ENCODE data around the gene ITGB2.

The ITGB2 gene

GRCh38 chr21:44940116-44940631 is 19.5 kb upstream of the ITGB2 start:
- TF ChIP-seq SIN3A (IDR thresholded peaks at IDR 0.05; ENCODE audit: borderline replicate concordance, insufficient read depth, low read length), result no peak
- no peak for TF ChIP-seq REST (IDR thresholded peaks at IDR 0.05; ENCODE audit: insufficient read depth in 1 of 2, low read depth in 2 of 2, low read length in 2 of 2)
- TF ChIP-seq TAF1 (IDR thresholded peaks at IDR 0.05; ENCODE audit: borderline replicate concordance, insufficient read depth, low read length), result no peak
- no peak for TF ChIP-seq POLR2AphosphoS5 (IDR thresholded peaks at IDR 0.05; ENCODE audit: low read depth, low read length)
- no peak for TF ChIP-seq FOXP2 (optimal IDR thresholded peaks at IDR 0.05; ENCODE audit: borderline replicate concordance, extremely low read depth, extremely low read length, insufficient read depth)

- TF ChIP-seq TAF1 (IDR thresholded peaks at IDR 0.05; ENCODE audit: borderline replicate concordance, insufficient read depth, low read length) (peak; percentile 98), FOXP2 (optimal IDR thresholded peaks at IDR 0.05; ENCODE audit: borderline replicate concordance, extremely low read depth, extremely low read length, insufficient read depth) (peak; percentile 97), SIN3A (IDR thresholded peaks at IDR 0.05; ENCODE audit: borderline replicate concordance, insufficient read depth, low read length) (peak; percentile 18; the same call in 1 of the 2 replicates), POLR2AphosphoS5 (IDR thresholded peaks at IDR 0.05; ENCODE audit: low read depth, low read length) (no peak; the same call in none of the 2 replicates), REST (IDR thresholded peaks at IDR 0.05; ENCODE audit: insufficient read depth in 1 of 2, low read depth in 2 of 2, low read length in 2 of 2) (peak; percentile 11 to 65; a peak in 1 of 4 replicates)
Observed at GRCh38 chr21:44939532-44940115, 18.9 kb upstream of the ITGB2 start, which contains the start of gene SLX9. Gene SLX9, plus strand, starts transcription at chr21:44940029. Its CDS starts 29 bp downstream, at chr21:44940058.

- no peak for TF ChIP-seq FOXP2 (optimal IDR thresholded peaks at IDR 0.05; ENCODE audit: borderline replicate concordance, extremely low read depth, extremely low read length, insufficient read depth)
- no peak for TF ChIP-seq TAF1 (IDR thresholded peaks at IDR 0.05; ENCODE audit: borderline replicate concordance, insufficient read depth, low read length)
- TF ChIP-seq SIN3A (IDR thresholded peaks at IDR 0.05; ENCODE audit: borderline replicate concordance, insufficient read depth, low read length), result no peak
- no peak for TF ChIP-seq REST (IDR thresholded peaks at IDR 0.05; ENCODE audit: insufficient read depth in 1 of 2, low read depth in 2 of 2, low read length in 2 of 2)
Observed at GRCh38 chr21:44938772-44939531, 18.3 kb upstream of the ITGB2 start.

- TF ChIP-seq FOXP2 (optimal IDR thresholded peaks at IDR 0.05; ENCODE audit: borderline replicate concordance, extremely low read depth, extremely low read length, insufficient read depth) (no peak), TAF1 (IDR thresholded peaks at IDR 0.05; ENCODE audit: borderline replicate concordance, insufficient read depth, low read length) (no peak), REST (IDR thresholded peaks at IDR 0.05; ENCODE audit: insufficient read depth in 1 of 2, low read depth in 2 of 2, low read length in 2 of 2) (no peak), POLR2AphosphoS5 (IDR thresholded peaks at IDR 0.05; ENCODE audit: low read depth, low read length) (no peak), SIN3A (IDR thresholded peaks at IDR 0.05; ENCODE audit: borderline replicate concordance, insufficient read depth, low read length) (no peak)
Observed at GRCh38 chr21:44935533-44935927, 14.8 kb upstream of the ITGB2 start.

Measured in PFSK-1 (cell line).